CD14-positive monocyte (primary cell): ENCODE data around the gene CAMKK2. TPM values are rescaled to one million over a fixed set of nuclear protein-coding genes. Genes with fewer than 3 reads are reported as not detected.

Experiments used
- DNase-seq, 3 donors: peaks; one replicate each; pipeline ENCODE4 v3.0.0-alpha.2; 2011 to 2022
- H2AFZ ChIP-seq: 2 replicates; pipeline ENCODE4 v1.6.0; 2012; ENCODE audit warnings: mild to moderate bottlenecking, low read depth, low read length, inconsistent platforms; ENCODE audit not compliant: insufficient read depth, poor library complexity, severe bottlenecking
- H3K27ac ChIP-seq, 2 donors: 1 replicate in 1 of 2; 2 replicates in 1 of 2; pipeline ENCODE4 v1.5.1; 2012 to 2013; ENCODE audit warnings: low read length in 2 of 2, control low read depth in 1 of 2, inconsistent platforms in 1 of 2, low read depth in 1 of 2, mild to moderate bottlenecking in 1 of 2
- H3K27me3 ChIP-seq, 2 donors: one replicate each; pipeline versions ENCODE4 v1.6.0 to v1.6.1; 2011 to 2013; ENCODE audit warnings: low read length in 2 of 2; ENCODE audit not compliant: control insufficient read depth in 2 of 2, insufficient read depth in 2 of 2
- H3K36me3 ChIP-seq, 2 donors: replicated peaks in 1 of 2; 1 replicate in 1 of 2; 2 replicates in 1 of 2; pipeline versions ENCODE4 v1.5.1 to v1.6.1; 2012 to 2013; ENCODE audit warnings: low read length in 2 of 2, control low read depth in 1 of 2, inconsistent platforms in 1 of 2, mild to moderate bottlenecking in 1 of 2; ENCODE audit not compliant: insufficient read depth in 2 of 2, control insufficient read depth in 1 of 2
- H3K4me1 ChIP-seq, 2 donors: 1 replicate in 1 of 2; 2 replicates in 1 of 2; pipeline versions ENCODE4 v1.5.1 to v1.6.1; 2012 to 2013; ENCODE audit warnings: low read length in 2 of 2, control low read depth in 1 of 2, inconsistent platforms in 1 of 2, mild to moderate bottlenecking in 1 of 2, moderate library complexity in 1 of 2; ENCODE audit not compliant: insufficient read depth in 2 of 2, control insufficient read depth in 1 of 2
- H3K4me2 ChIP-seq: replicated peaks from 2 replicates; pipeline ENCODE3; 2012; ENCODE audit warnings: low read length, moderate library complexity, mild to moderate bottlenecking; ENCODE audit not compliant: poor library complexity, severe bottlenecking; ENCODE audit errors: extremely low read depth
- H3K4me3 ChIP-seq, 3 experiments: fragments of 200-600 bp in 1 of 3; sonication (generic) in 1 of 3; replicated peaks in 1 of 3; 1 replicate in 2 of 3; 2 replicates in 1 of 3; pipeline ENCODE4 v1.5.1; 2011 to 2013; ENCODE audit warnings: low read length in 3 of 3, mild to moderate bottlenecking in 3 of 3, control low read depth in 2 of 3, low read depth in 2 of 3, inconsistent platforms in 1 of 3, moderate library complexity in 1 of 3
- H3K79me2 ChIP-seq: 2 replicates; pipeline ENCODE4 v1.6.0; 2012; ENCODE audit warnings: mild to moderate bottlenecking, control low read depth, inconsistent platforms, low read length, moderate library complexity; ENCODE audit not compliant: insufficient read depth
- H3K9ac ChIP-seq: 2 replicates; pipeline ENCODE4 v1.6.0; 2017; ENCODE audit warnings: low read length, mild to moderate bottlenecking; ENCODE audit not compliant: insufficient read depth, poor library complexity, severe bottlenecking
- H3K9me3 ChIP-seq, 2 donors: replicated peaks in 1 of 2; 1 replicate in 1 of 2; 2 replicates in 1 of 2; pipeline versions ENCODE4 v1.5.1 to v1.6.1; 2012 to 2013; ENCODE audit warnings: low read length in 2 of 2, control low read depth in 1 of 2; ENCODE audit not compliant: control insufficient read depth in 1 of 2, insufficient read depth in 1 of 2
- H4K20me1 ChIP-seq: 2 replicates; pipeline ENCODE4 v1.6.0; 2012; ENCODE audit warnings: mild to moderate bottlenecking, low read length, control low read depth, moderate library complexity; ENCODE audit not compliant: insufficient read depth
- H3K27ac Mint-ChIP-seq, 7 donors: one replicate each; pipeline ENCODE4 v1.8.0; 2020; ENCODE audit warnings: mild to moderate bottlenecking in 7 of 7, mixed read lengths in 7 of 7, moderate library complexity in 6 of 7, inconsistent platforms in 2 of 7
- H3K27me3 Mint-ChIP-seq, 3 donors: one replicate each; pipeline ENCODE4 v1.8.0; 2021 to 2022; ENCODE audit warnings: low read depth in 3 of 3, mild to moderate bottlenecking in 3 of 3, mixed read lengths in 3 of 3, moderate library complexity in 3 of 3, inconsistent platforms in 1 of 3
- H3K36me3 Mint-ChIP-seq, 2 donors: one replicate each; pipeline ENCODE4 v1.8.0; 2020; ENCODE audit warnings: mixed read lengths in 2 of 2, inconsistent platforms in 1 of 2, mild to moderate bottlenecking in 1 of 2
- H3K4me1 Mint-ChIP-seq: one replicate; pipeline ENCODE4 v1.8.0; 2020; ENCODE audit warnings: mild to moderate bottlenecking, mixed read lengths
- H3K4me3 Mint-ChIP-seq, 2 donors: one replicate each; pipeline ENCODE4 v1.8.0; 2020; ENCODE audit warnings: mild to moderate bottlenecking in 2 of 2, mixed read lengths in 2 of 2, moderate library complexity in 1 of 2
- H3K9me3 Mint-ChIP-seq, 7 donors: one replicate each; pipeline ENCODE4 v1.8.0; 2020 to 2022; ENCODE audit warnings: mixed read lengths in 7 of 7, mild to moderate bottlenecking in 6 of 7, moderate library complexity in 6 of 7, inconsistent platforms in 2 of 7
- WGBS: methylation state at CpG from one replicate; pipeline ENCODE4 v1.1.5; 2013; ENCODE audit warnings: missing lambda C conversion rate; ENCODE audit not compliant: insufficient coverage; 5-methylcytosine and 5-hydroxymethylcytosine counted together
- intact Hi-C, 2 donors: fragments of 100-400 bp; cut with micrococcal nuclease; formaldehyde crosslinking; loops; one replicate each; pipeline versions ENCODE4 v1.15.0 to v1.15.1; 2023
- polyA plus RNA-seq, 3 donors: library from polyadenylated mRNA; depleted of rRNA in 1 of 3; unstranded in 2 of 3; stranded (reverse) in 1 of 3; fragments of 300-500 nt in 2 of 3; fragments of >200 nt in 1 of 3; fragmentation: Illumina TruSeq in 2 of 3; gene quantifications; 1 replicate in 2 of 3; 2 replicates in 1 of 3; pipeline ENCODE4 v1.2.3, GENCODE V29; 2012 to 2021
- TF ChIP-seq, protein P1 (sequence below): fragments of 200-600 bp; IDR thresholded peaks from one replicate; pipeline ENCODE4 v1.8.0; 2022; ENCODE audit warnings: antibody characterized with exemption, mild to moderate bottlenecking

CAMKK2 gene
- polyA plus RNA-seq, 3 donors, result 55.6 to 71.4 (median 71.0) TPM

DNA sequence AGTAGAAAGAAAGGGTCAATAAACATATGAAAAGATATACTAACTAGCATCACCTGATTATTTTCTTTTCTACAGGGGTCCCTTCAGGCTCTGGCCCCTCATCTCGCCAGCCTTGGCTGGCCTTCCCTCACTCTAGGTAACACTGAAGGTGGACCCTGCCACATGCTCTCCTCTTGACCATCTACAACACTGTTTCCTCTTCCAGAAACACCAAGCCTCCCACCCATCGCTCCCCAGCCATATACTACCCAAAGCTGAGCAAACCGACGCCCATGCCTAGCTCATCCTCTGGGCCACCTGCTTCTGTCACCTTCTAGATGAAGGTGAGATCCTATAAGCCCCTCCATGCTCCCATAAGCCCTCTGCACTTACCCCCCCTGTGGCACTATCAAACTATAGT is 40.9 kb upstream of the CAMKK2 start:
- peak overlapping the region in 3 of 7 donors; percentile 19 to 66 (median 47) for H3K27ac Mint-ChIP-seq
- H3K4me2 ChIP-seq, result no peak overlapping the region
- H3K79me2 ChIP-seq, result no peaks in the 10 kb centered on the region
- H3K27me3 ChIP-seq, result no peaks in the 10 kb centered on the region
- TF ChIP-seq, protein P1, sequence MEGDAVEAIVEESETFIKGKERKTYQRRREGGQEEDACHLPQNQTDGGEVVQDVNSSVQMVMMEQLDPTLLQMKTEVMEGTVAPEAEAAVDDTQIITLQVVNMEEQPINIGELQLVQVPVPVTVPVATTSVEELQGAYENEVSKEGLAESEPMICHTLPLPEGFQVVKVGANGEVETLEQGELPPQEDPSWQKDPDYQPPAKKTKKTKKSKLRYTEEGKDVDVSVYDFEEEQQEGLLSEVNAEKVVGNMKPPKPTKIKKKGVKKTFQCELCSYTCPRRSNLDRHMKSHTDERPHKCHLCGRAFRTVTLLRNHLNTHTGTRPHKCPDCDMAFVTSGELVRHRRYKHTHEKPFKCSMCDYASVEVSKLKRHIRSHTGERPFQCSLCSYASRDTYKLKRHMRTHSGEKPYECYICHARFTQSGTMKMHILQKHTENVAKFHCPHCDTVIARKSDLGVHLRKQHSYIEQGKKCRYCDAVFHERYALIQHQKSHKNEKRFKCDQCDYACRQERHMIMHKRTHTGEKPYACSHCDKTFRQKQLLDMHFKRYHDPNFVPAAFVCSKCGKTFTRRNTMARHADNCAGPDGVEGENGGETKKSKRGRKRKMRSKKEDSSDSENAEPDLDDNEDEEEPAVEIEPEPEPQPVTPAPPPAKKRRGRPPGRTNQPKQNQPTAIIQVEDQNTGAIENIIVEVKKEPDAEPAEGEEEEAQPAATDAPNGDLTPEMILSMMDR, result no peak
- no peak overlapping the region for H3K9ac ChIP-seq
- H3K9me3 Mint-ChIP-seq, result peaks cover 0 to 2% (median 0%) of the 10 kb centered on the region in 7 donors
- no peak for DNase-seq
- peaks cover 53 to 87% of the 10 kb centered on the region in 2 donors for H3K36me3 Mint-ChIP-seq
- H4K20me1 ChIP-seq, result no peaks in the 10 kb centered on the region
- peaks cover 0 to 4% (median 0%) of the 10 kb centered on the region in 3 donors for H3K27me3 Mint-ChIP-seq
- peaks cover 75 to 91% of the 10 kb centered on the region in 2 donors for H3K36me3 ChIP-seq
- H2AFZ ChIP-seq, result no peak overlapping the region
- H3K4me1 ChIP-seq, result no peaks in the 10 kb centered on the region
- 96% methylated on average over 4 of the region's 4 CpGs for WGBS
- no peak overlapping the region for H3K4me3 Mint-ChIP-seq
- no peaks in the 10 kb centered on the region for H3K9me3 ChIP-seq
- no peak overlapping the region for H3K4me3 ChIP-seq
- no peak overlapping the region for H3K27ac ChIP-seq
- H3K4me1 Mint-ChIP-seq, result no peaks in the 10 kb centered on the region
- intact Hi-C loops, result no loop called here

DNA sequence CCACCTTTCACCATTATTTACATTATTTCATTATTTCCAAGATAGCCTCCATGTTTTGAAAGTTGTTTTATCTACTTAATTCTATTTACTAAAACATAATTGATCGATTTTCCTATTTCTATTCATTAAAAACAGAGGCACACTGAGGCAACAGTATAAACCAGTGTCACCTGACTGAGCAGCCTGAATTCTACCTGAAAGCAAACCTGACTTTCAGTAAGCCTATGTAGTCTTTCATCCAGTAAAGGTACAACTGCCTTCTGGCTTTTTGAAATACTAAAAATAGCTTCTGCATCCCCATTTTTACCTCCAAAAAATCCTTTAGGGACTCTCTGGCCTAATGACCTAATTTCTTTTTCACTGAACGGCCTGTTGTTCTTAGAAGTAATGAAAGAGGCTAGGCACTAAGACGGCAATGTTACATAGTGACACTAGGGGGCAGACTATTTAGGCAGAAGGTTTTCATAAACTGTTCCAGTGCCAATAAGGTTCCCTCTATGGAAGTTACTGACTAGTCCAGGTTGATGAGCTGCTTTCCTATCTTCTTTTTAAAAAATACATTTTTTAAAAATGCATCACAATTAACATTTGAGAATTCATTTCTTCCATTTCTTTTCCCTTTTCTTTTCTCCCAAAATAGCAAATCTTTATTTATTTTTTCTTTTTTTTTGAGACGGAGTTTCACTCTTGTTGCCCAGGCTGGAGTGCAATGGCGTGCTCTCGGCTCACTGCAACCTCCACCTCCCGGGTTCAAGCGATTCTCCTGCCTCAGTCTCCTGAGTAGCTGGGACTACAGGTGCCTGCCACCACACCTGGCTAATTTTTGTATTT is 38.2 kb upstream of the CAMKK2 start:
- H3K4me2 ChIP-seq, result no peak overlapping the region
- H3K4me1 ChIP-seq, result no peaks in the 10 kb centered on the region
- H3K9me3 ChIP-seq, result no peaks in the 10 kb centered on the region
- no peaks in the 10 kb centered on the region for H4K20me1 ChIP-seq
- intact Hi-C loops, result loop anchor here (5.0 kb wide), 1 partner anchor 108 kb away; no protein-coding TSS in a partner anchor
- Mint-ChIP-seq H3K27me3 (peaks cover 0 to 3% (median 0%) of the 10 kb centered on the region in 3 donors), H3K9me3 (peaks cover 0 to 2% (median 0%) of the 10 kb centered on the region in 7 donors), H3K36me3 (peaks cover 58 to 87% of the 10 kb centered on the region in 2 donors), H3K4me1 (no peaks in the 10 kb centered on the region), H3K27ac (peak overlapping the region in 2 of 7 donors; percentile 15 to 36), H3K4me3 (no peak overlapping the region)
- H3K4me3 ChIP-seq, result no peak overlapping the region
- no peak overlapping the region for H3K9ac ChIP-seq
- WGBS, result 40% methylated on average over 2 of the region's 8 CpGs
- peak; percentile 48 to 79 (median 70) for DNase-seq
- TF ChIP-seq, protein P1, result peak; percentile 88
- H3K27ac ChIP-seq, result peak overlapping the region in 1 of 2 donors; percentile 41
- H3K79me2 ChIP-seq, result no peaks in the 10 kb centered on the region
- H3K36me3 ChIP-seq, result peaks cover 78 to 91% of the 10 kb centered on the region in 2 donors
- H2AFZ ChIP-seq, result no peak overlapping the region
- no peaks in the 10 kb centered on the region for H3K27me3 ChIP-seq
